Measurements from ENCODE around the gene KIF26A. TPM values are rescaled to one million over a fixed set of nuclear protein-coding genes. Genes with fewer than 3 reads are reported as not detected.

KIF26A gene
- total and polyA plus RNA-seq, 2 of the 4 experiments (the other 2 are of a cell fraction): not detected

- H3K4me2 ChIP-seq (ENCODE audit: low read depth, low read length): no peak overlapping the region
- ATAC-seq (ENCODE audit: low read depth): no peak
These were observed 18.9 kb downstream of the KIF26A start for GRCh38 chr14:104157016-104157928.

More at GRCh38 chr14:104157016-104157928, 18.9 kb downstream of the KIF26A start:
- no peak overlapping the region for H2AFZ ChIP-seq (replicated peaks; ENCODE audit: low read length, poor library complexity)
- H3K36me3 ChIP-seq (ENCODE audit: control insufficient read depth, insufficient read depth, low read length): no peaks in the 10 kb centered on the region
- H3K79me1 ChIP-seq (ENCODE audit: low read depth in 1 of 2, low read length in 2 of 2): no peaks in the 10 kb centered on the region
- BruUV-seq (replicated peaks): no TSS peak
- H2BK20ac ChIP-seq (ENCODE audit: low read depth, low read length): no peak overlapping the region
- H4K8ac ChIP-seq (ENCODE audit: low read depth in 2 of 2, low read length in 2 of 2): no peak overlapping the region
- H3K27me3 ChIP-seq (ENCODE audit: control insufficient read depth, insufficient read depth, low read length): no peaks in the 10 kb centered on the region
- no peaks in the 10 kb centered on the region for H3K9me1 ChIP-seq (ENCODE audit: insufficient read depth, low read length)
- H3K9ac ChIP-seq (ENCODE audit: low read depth, low read length): no peak overlapping the region
- no peak overlapping the region for H3K4me3 ChIP-seq (ENCODE audit: insufficient read depth, low read depth, low read length)
- no peak overlapping the region for H3K23ac ChIP-seq (ENCODE audit: low read depth, low read length)
- H2BK5ac ChIP-seq (ENCODE audit: low read depth, low read length, poor library complexity, severe bottlenecking): no peak overlapping the region
- H4K91ac ChIP-seq (ENCODE audit: insufficient read depth, low read depth, low read length): no peak overlapping the region
- TF ChIP-seq FOS (IDR thresholded peaks at IDR 0.05; ENCODE audit: low read depth, low read length): no peak
- peaks cover 3% of the 10 kb centered on the region for H3K9me3 ChIP-seq (ENCODE audit: control insufficient read depth, insufficient read depth, low read length)
- intact Hi-C loops (cut with micrococcal nuclease) (no loop called here), dilution Hi-C loops (cut with HindIII; ENCODE audit: low sequenced_read_pairs, unreplicated experiment) (no loop called here), in situ Hi-C loops (cut with MboI; ENCODE audit: low sequenced_read_pairs) (no loop called here)
- no peaks in the 10 kb centered on the region for H3K4me1 ChIP-seq (ENCODE audit: control insufficient read depth, insufficient read depth, low read length)
- no peak overlapping the region for H2AK9ac ChIP-seq (replicated peaks; ENCODE audit: low read depth, low read length, poor library complexity)
- H2BK15ac ChIP-seq (ENCODE audit: low read depth, low read length): no peak overlapping the region
- DNase-seq: no peak
- H3K56ac ChIP-seq (ENCODE audit: extremely low read depth, insufficient read depth, low read length): no peak overlapping the region
- no peak overlapping the region for H3K18ac ChIP-seq (ENCODE audit: low read depth, low read length)
- no peak overlapping the region for H2AK5ac ChIP-seq (ENCODE audit: low read depth, low read length)
- H3K14ac ChIP-seq (replicated peaks; ENCODE audit: low read depth, low read length): no peak overlapping the region
- H2BK120ac ChIP-seq (ENCODE audit: low read depth, low read length): no peak overlapping the region
- no peak overlapping the region for H3K4ac ChIP-seq (ENCODE audit: low read depth, low read length)
- 57% methylated on average over 6 of the region's 42 CpGs; no CpG with 5 or more reads in 1 of the 2 experiments for WGBS, 2 experiments (ENCODE audit: extremely low coverage in 2 of 2, insufficient read length in 1 of 2)
- POLR2A ChIA-PET (ENCODE audit: unreplicated experiment): no interaction called here
- no peak overlapping the region for H4K5ac ChIP-seq (ENCODE audit: low read depth, low read length)
- CTCF ChIA-PET: no interaction called here
- H4K20me1 ChIP-seq (ENCODE audit: insufficient read depth, low read length): no peaks in the 10 kb centered on the region
- no peak overlapping the region for H3K27ac ChIP-seq (ENCODE audit: insufficient read depth, low read length)

Measured in IMR-90 (cell line).